AG04449 (cell line): ENCODE measurements around the gene ZNF750.
A peak's percentile ranks its signal among the peaks of the same experiment; 100 is the strongest.

ENCODE experiments used
- CTCF ChIA-PET: fragments of 350-600 bp; formaldehyde crosslinking; extraction: SDS; loops from one replicate; lab custom pipeline; 2021; ENCODE audit warnings: antibody characterized with exemption; lab: Yijun Ruan, JAX
- POLR2A ChIA-PET: fragments of 400-600, 350-600 bp; formaldehyde crosslinking; extraction: SDS; loops from one replicate; lab custom pipeline; 2020; ENCODE audit warnings: antibody characterized with exemption, inconsistent platforms; lab: Yijun Ruan, JAX
- DNase-seq: peaks from one replicate; pipeline ENCODE4 v3.0.0-alpha.2; 2010; ENCODE audit warnings: low read depth, low spot score
- H3K4me3 ChIP-seq: 2 replicates; pipeline ENCODE4 v1.5.1; 2011; ENCODE audit warnings: low read depth, mild to moderate bottlenecking, control low read depth, low read length
- CTCF ChIP-seq: IDR thresholded peaks from one replicate; pipeline ENCODE4 v1.5.1; 2011; ENCODE audit warnings: mild to moderate bottlenecking, moderate library complexity, low read length, control low read depth, inconsistent platforms; ENCODE audit not compliant: insufficient read depth; ENCODE audit errors: missing control alignments

Gene ZNF750

GRCh38 chr17:82879241-82879640 lies 39.4 kb upstream of the ZNF750 start:
- TF ChIP-seq CTCF = no peak
- POLR2A ChIA-PET = no interaction called here
- CTCF ChIA-PET = interaction anchor here (2.1 kb wide), 1 partner anchor 15 kb away, joined by 7 read pairs; no protein-coding TSS in a partner anchor
- no peak overlapping the region for H3K4me3 ChIP-seq
- DNase-seq = no peak

GRCh38 chr17:82878527-82878926 lies 38.7 kb upstream of the ZNF750 start:
- ChIA-PET POLR2A (no interaction called here), CTCF (interaction anchor here (1.4 to 2.1 kb wide), 2 partner anchors 15 to 19 kb away, joined by 3 to 7 read pairs; no protein-coding TSS in a partner anchor)
- DNase-seq = no peak
- no peak for TF ChIP-seq CTCF
- H3K4me3 ChIP-seq = no peak overlapping the region

GRCh38 chr17:82876602-82877379 lies 37.0 kb upstream of the ZNF750 start:
- peak; percentile 68 for TF ChIP-seq CTCF
- DNase-seq = no peak
- POLR2A ChIA-PET = no interaction called here
- CTCF ChIA-PET = interaction anchor here (0.8 to 2.1 kb wide), 10 partner anchors 9 to 207 kb away, joined by 3 to 13 read pairs (median 4); no protein-coding TSS in a partner anchor
- no peak overlapping the region for H3K4me3 ChIP-seq

GRCh38 chr17:82876149-82876548 lies 36.3 kb upstream of the ZNF750 start:
- TF ChIP-seq CTCF = no peak
- POLR2A ChIA-PET = no interaction called here

GRCh38 chr17:82875407-82875856 lies 35.6 kb upstream of the ZNF750 start:
- POLR2A ChIA-PET = no interaction called here
- CTCF ChIA-PET = interaction anchor here (1.0 to 1.6 kb wide), 8 partner anchors 9 to 88 kb away, joined by 3 to 13 read pairs (median 4); no protein-coding TSS in a partner anchor
- no peak overlapping the region for H3K4me3 ChIP-seq
- TF ChIP-seq CTCF = no peak
- no peak for DNase-seq

More at GRCh38 chr17:82876149-82876548, 36.3 kb upstream of the ZNF750 start:
- CTCF ChIA-PET = interaction anchor here (0.8 to 2.1 kb wide), 10 partner anchors 10 to 208 kb away, joined by 3 to 13 read pairs (median 4); no protein-coding TSS in a partner anchor
- no peak overlapping the region for H3K4me3 ChIP-seq
- no peak for DNase-seq
